SK-N-SH (cell line): ENCODE measurements around the gene SMARCE1. TPM values are rescaled to one million over a fixed set of nuclear protein-coding genes. Genes with fewer than 3 reads are reported as not detected.
A peak's percentile ranks its signal among the peaks of the same experiment; 100 is the strongest.

Experiments used
- CTCF ChIA-PET: fragments of 300-600, 350-600 bp; formaldehyde crosslinking; extraction: SDS; loops from one replicate; lab custom pipeline; 2021; lab: Yijun Ruan, JAX
- POLR2A ChIA-PET: fragments of 350-600 bp; sonication (Branson Sonifier 250); formaldehyde crosslinking; extraction: SDS; loops from one replicate; lab custom pipeline; 2020; ENCODE audit warnings: antibody characterized with exemption, inconsistent platforms; lab: Yijun Ruan, JAX
- DNase-seq: peaks from one replicate; pipeline ENCODE4 v3.0.0; 2012
- H2AFZ ChIP-seq: fragments of 200-600 bp; sonication (generic); 2 replicates; pipeline ENCODE4 v1.8.1; 2016; ENCODE audit warnings: antibody characterized with exemption, mild to moderate bottlenecking, low read depth
- H3F3A ChIP-seq: fragments of 200-600 bp; sonication (generic); replicated peaks from 2 replicates; pipeline ENCODE3; 2016; ENCODE audit warnings: antibody characterized with exemption, mild to moderate bottlenecking; ENCODE audit not compliant: insufficient read depth
- H3K27ac ChIP-seq, 2 experiments: fragments of 200-500 bp in 1 of 2; fragments of 200-600 bp in 1 of 2; sonication (Bioruptor generic) in 1 of 2; sonication (generic), shearing (Covaris generic) in 1 of 2; 2 replicates each; pipeline versions ENCODE4 v1.5.1 to v1.6.1; 2014 to 2016; ENCODE audit warnings: low read depth in 2 of 2, inconsistent platforms in 1 of 2, low read length in 1 of 2, mild to moderate bottlenecking in 1 of 2, mixed read lengths in 1 of 2
- H3K27me3 ChIP-seq: fragments of 200-600 bp; sonication (generic), shearing (Covaris generic); 2 replicates; pipeline ENCODE4 v1.6.1; 2016; ENCODE audit warnings: mixed run types; ENCODE audit not compliant: insufficient read depth
- H3K36me3 ChIP-seq, 2 experiments: fragments of 200-500 bp in 1 of 2; fragments of 200-600 bp in 1 of 2; sonication (Bioruptor generic) in 1 of 2; sonication (generic) in 1 of 2; replicated peaks in 1 of 2; 2 replicates each; pipeline versions ENCODE3 to v1.5.1; 2014 to 2016; ENCODE audit warnings: low read length in 1 of 2, mild to moderate bottlenecking in 1 of 2; ENCODE audit not compliant: insufficient read depth in 2 of 2, control insufficient read depth in 1 of 2
- H3K4me1 ChIP-seq, 2 experiments: fragments of 200-500 bp in 1 of 2; fragments of 200-600 bp in 1 of 2; sonication (Bioruptor generic) in 1 of 2; sonication (generic), shearing (Covaris generic) in 1 of 2; 2 replicates each; pipeline versions ENCODE4 v1.5.1 to v1.6.1; 2014 to 2016; ENCODE audit warnings: low read depth in 1 of 2, low read length in 1 of 2, mixed run types in 1 of 2; ENCODE audit not compliant: insufficient read depth in 2 of 2, control insufficient read depth in 1 of 2
- H3K4me2 ChIP-seq: fragments of 200-600 bp; sonication (generic), shearing (Covaris generic); 2 replicates; pipeline ENCODE4 v1.6.1; 2017; ENCODE audit warnings: mixed run types
- H3K4me3 ChIP-seq, 2 experiments: fragments of 200-500 bp in 1 of 2; fragments of 200-600 bp in 1 of 2; sonication (Bioruptor generic) in 1 of 2; sonication (generic), shearing (Covaris generic) in 1 of 2; 2 replicates each; pipeline versions ENCODE4 v1.5.1 to v1.8.1; 2014 to 2016; ENCODE audit warnings: low read depth in 2 of 2, inconsistent platforms in 1 of 2, low read length in 1 of 2, mild to moderate bottlenecking in 1 of 2, mixed read lengths in 1 of 2, moderate library complexity in 1 of 2
- H3K79me2 ChIP-seq: fragments of 200-600 bp; sonication (generic); 2 replicates; pipeline ENCODE4 v1.8.1; 2017; ENCODE audit warnings: mild to moderate bottlenecking; ENCODE audit not compliant: insufficient read depth
- H3K9ac ChIP-seq: fragments of 200-600 bp; sonication (generic); 2 replicates; pipeline ENCODE4 v1.6.1; 2017; ENCODE audit warnings: mixed run types
- H3K9me2 ChIP-seq: fragments of 200-600 bp; sonication (generic); 2 replicates; pipeline ENCODE4 v1.6.1; 2017; ENCODE audit warnings: mixed run types
- H3K9me3 ChIP-seq: fragments of 200-600 bp; sonication (generic); 2 replicates; pipeline ENCODE4 v1.6.1; 2017; ENCODE audit warnings: mixed run types, mild to moderate bottlenecking, moderate library complexity
- H4K20me1 ChIP-seq: fragments of 200-600 bp; sonication (generic); 2 replicates; pipeline ENCODE4 v1.6.1; 2017; ENCODE audit warnings: mild to moderate bottlenecking, mixed run types; ENCODE audit not compliant: insufficient read depth
- ELF1 ChIP-seq: IDR thresholded peaks from 2 replicates; pipeline ENCODE4 v1.4.0; 2012
- EP300 ChIP-seq, 2 experiments: IDR thresholded peaks; 2 replicates each; pipeline versions ENCODE4 v1.4.0 to v1.6.1; 2012; ENCODE audit warnings: borderline replicate concordance in 1 of 2, low read depth in 1 of 2, low read length in 1 of 2
- EZH2phosphoT487 ChIP-seq: fragments of 200-600 bp; sonication (generic); IDR thresholded peaks from 2 replicates; pipeline ENCODE4 v1.6.1; 2017; ENCODE audit warnings: low read depth, mixed run types, mild to moderate bottlenecking, antibody characterized with exemption, moderate library complexity, borderline replicate concordance
- FOSL2 ChIP-seq: IDR thresholded peaks from 2 replicates; pipeline ENCODE4 v1.4.0; 2012; ENCODE audit warnings: low read depth, mild to moderate bottlenecking, moderate library complexity, borderline replicate concordance
- GABPA ChIP-seq: IDR thresholded peaks from 2 replicates; pipeline ENCODE4 v1.4.0; 2012; ENCODE audit warnings: low read depth, mild to moderate bottlenecking
- IRF3 ChIP-seq: fragments of 150-350 bp; IDR thresholded peaks from 2 replicates; pipeline ENCODE4 v1.6.1; 2016; ENCODE audit warnings: mild to moderate bottlenecking, low read depth, low read length
- MAX ChIP-seq: IDR thresholded peaks from 2 replicates; pipeline ENCODE4 v1.4.0; 2012; ENCODE audit warnings: low read depth
- MEF2A ChIP-seq: IDR thresholded peaks from 2 replicates; pipeline ENCODE4 v1.4.0; 2012; ENCODE audit warnings: low read depth, borderline replicate concordance
- NFIC ChIP-seq: IDR thresholded peaks from 2 replicates; pipeline ENCODE4 v1.4.0; 2012; ENCODE audit warnings: borderline replicate concordance
- PBX3 ChIP-seq: IDR thresholded peaks from 2 replicates; pipeline ENCODE4; 2012
- POLR2AphosphoS5 ChIP-seq: IDR thresholded peaks from 2 replicates; pipeline ENCODE4 v1.6.1; 2012; ENCODE audit warnings: low read depth, low read length
- REST ChIP-seq: IDR thresholded peaks from 2 replicates; pipeline ENCODE4 v1.6.1; 2012; ENCODE audit warnings: mild to moderate bottlenecking, low read depth, low read length, moderate library complexity
- RXRA ChIP-seq: IDR thresholded peaks from 2 replicates; pipeline ENCODE4 v1.4.0; 2012; ENCODE audit warnings: low read depth, mild to moderate bottlenecking, borderline replicate concordance
- SIN3A ChIP-seq: IDR thresholded peaks from 2 replicates; pipeline ENCODE4 v1.6.1; 2012; ENCODE audit warnings: low read depth, mild to moderate bottlenecking, low read length, moderate library complexity, borderline replicate concordance
- TAF1 ChIP-seq: IDR thresholded peaks from 2 replicates; pipeline ENCODE4 v1.6.1; 2012; ENCODE audit warnings: low read depth, mild to moderate bottlenecking, low read length, moderate library complexity, borderline replicate concordance
- USF1 ChIP-seq: IDR thresholded peaks from 2 replicates; pipeline ENCODE4 v1.4.0; 2012; ENCODE audit warnings: low read depth, borderline replicate concordance
- YY1 ChIP-seq: IDR thresholded peaks from 2 replicates; pipeline ENCODE4 v1.4.0; 2012; ENCODE audit warnings: low read depth, mild to moderate bottlenecking
- WGBS: methylation state at CpG from one replicate; pipeline ENCODE4 v1.1.6; 2017; ENCODE audit warnings: low lambda C conversion rate; 5-methylcytosine and 5-hydroxymethylcytosine counted together
- polyA plus RNA-seq, 3 experiments: library from polyadenylated mRNA; depleted of rRNA; stranded (reverse); fragments of >200 nt; gene quantifications; 2 replicates each; pipeline ENCODE4 v1.2.3, GENCODE V29; 2012

SMARCE1 gene
- 45.9 and 54.2 TPM in 2 replicates for polyA plus RNA-seq (2012; rRNA removed)
- 70.8 and 94.7 TPM in 2 replicates for polyA plus RNA-seq (2012; cell fraction: cytosol; rRNA removed)
- 19.7 and 34.2 TPM in 2 replicates for polyA plus RNA-seq (2012; cell fraction: nucleus; rRNA removed)

GRCh38 chr17:40647624-40648383 lies at the start of gene SMARCE1:
Gene SMARCE1 (minus strand): TSS chr17:40647818. CDS start chr17:40645802, 2,016 bp downstream.
- TF ChIP-seq YY1 (0 out of 2 replicates have a peak, but pooled peaks have one; percentile 68), PBX3 (0 out of 2 replicates have a peak, but pooled peaks have one; percentile 10), EP300 (IDR thresholded peaks at IDR 0.05; ENCODE audit: borderline replicate concordance in 1 of 2, low read depth in 1 of 2, low read length in 1 of 2) (peak; percentile 76 to 95; a peak in 3 of 4 replicates), SIN3A (peak; percentile 38; the same call in 1 of the 2 replicates), RXRA (no peak), GABPA (peak; percentile 35; the same call in 1 of the 2 replicates), POLR2AphosphoS5 (peak; percentile 65), ELF1 (peak; percentile 65), FOSL2 (no peak), MAX (no peak), TAF1 (peak; percentile 56)
- ChIA-PET CTCF (interaction anchor here (0.7 to 3.0 kb wide), 6 partner anchors 12 to 946 kb away, joined by 3 to 16 read pairs (median 4); no protein-coding TSS in a partner anchor), POLR2A (interaction anchor here (0.6 to 1.8 kb wide), 5 partner anchors 8 to 513 kb away, joined by 3 to 8 read pairs (median 3); no protein-coding TSS in a partner anchor)
- no peaks in the 10 kb centered on the region for H3K9me3 ChIP-seq
- DNase-seq, result peak; percentile 88
- H3F3A ChIP-seq, result peaks cover 3% of the 10 kb centered on the region
- H4K20me1 ChIP-seq, result no peaks in the 10 kb centered on the region
- no peaks in the 10 kb centered on the region for H3K27me3 ChIP-seq
- no peaks in the 10 kb centered on the region for H3K9me2 ChIP-seq
- WGBS, result under 1% methylated on average over 42 of the region's 64 CpGs
- H2AFZ ChIP-seq, result peak within 1 kb of the TSS; percentile 98
- peaks cover 57% of the 10 kb centered on the region for H3K79me2 ChIP-seq
- peak within 1 kb of the TSS; percentile 99 for H3K9ac ChIP-seq
- H3K4me3 ChIP-seq, result peak within 1 kb of the TSS; percentile 79 to 97
- peak within 1 kb of the TSS; percentile 83 for H3K4me2 ChIP-seq
- peak within 1 kb of the TSS; percentile 92 to 95 for H3K27ac ChIP-seq
- H3K4me1 ChIP-seq, result peaks cover 19 to 21% of the 10 kb centered on the region in 2 experiments; a peak in 3 of 4 replicates
- H3K36me3 ChIP-seq, result peaks cover 33 to 35% of the 10 kb centered on the region in 2 experiments

GRCh38 chr17:40697297-40697696 lies 49.7 kb upstream of the SMARCE1 start:
- Histone ChIP-seq H3F3A (no peaks in the 10 kb centered on the region), H3K9me3 (no peaks in the 10 kb centered on the region), H3K27me3 (peaks cover 84% of the 10 kb centered on the region), H3K9me2 (no peaks in the 10 kb centered on the region), H3K79me2 (no peaks in the 10 kb centered on the region), H3K36me3 (no peaks in the 10 kb centered on the region), H2AFZ (no peak overlapping the region), H3K27ac (no peak overlapping the region), H4K20me1 (no peaks in the 10 kb centered on the region), H3K4me2 (no peak overlapping the region), H3K4me1 (no peaks in the 10 kb centered on the region; a peak in 1 of 4 replicates), H3K9ac (no peak overlapping the region), H3K4me3 (no peak overlapping the region)
- whole genome bisulfite sequencing, result 24% methylated on average over 7 of the region's 7 CpGs
- POLR2A ChIA-PET, result no interaction called here
- no peak for DNase-seq
- CTCF ChIA-PET, result interaction anchor here (0.7 kb wide), 1 partner anchor 96 kb away, joined by 3 read pairs; no protein-coding TSS in a partner anchor
- TF ChIP-seq EP300 (IDR thresholded peaks at IDR 0.05; ENCODE audit: borderline replicate concordance in 1 of 2, low read depth in 1 of 2, low read length in 1 of 2) (no peak), ELF1 (no peak), EZH2phosphoT487 (no peak), YY1 (no peak), NFIC (no peak), IRF3 (no peak), REST (no peak), USF1 (no peak), FOSL2 (no peak), POLR2AphosphoS5 (no peak), MEF2A (no peak)
